ENCODE measurements around the gene ACAA2.
"Not testable (repeated sequence)": the region's sequence is repeated elsewhere in the genome, so short reads cannot be mapped to it uniquely, and the experiment has no call there.

- not testable (repeated sequence) for TF ChIP-seq CTCF (conservative IDR thresholded peaks at IDR 0.05; ENCODE audit: low read depth in 2 of 2); EZH2 (IDR thresholded peaks at IDR 0.05; ENCODE audit: low read depth, unreplicated experiment); ETS1 (IDR thresholded peaks at IDR 0.05); REST (IDR thresholded peaks at IDR 0.05; ENCODE audit: unreplicated experiment); CREB1 (CRISPR knock-in tag; IDR thresholded peaks at IDR 0.05; ENCODE audit: low read depth); EZH2phosphoT487 (IDR thresholded peaks at IDR 0.05; ENCODE audit: unreplicated experiment); POLR2AphosphoS5 (IDR thresholded peaks at IDR 0.05; ENCODE audit: low read depth); STAT1 (IDR thresholded peaks at IDR 0.05; ENCODE audit: unreplicated experiment); ZNF331 (CRISPR knock-in tag; IDR thresholded peaks at IDR 0.05; ENCODE audit: low read depth); ZNF114 (CRISPR knock-in tag; IDR thresholded peaks at IDR 0.05); NANOG (IDR thresholded peaks at IDR 0.05; ENCODE audit: borderline replicate concordance)
These were observed 12.8 kb downstream of the ACAA2 start for GRCh38 chr18:49800491-49800890.

Measured in GM23338 (cell line).